Suppressor macrophage treated with lipopolysaccharide for 1 hour (primary cell): ENCODE data around the gene CD86.
A peak's percentile ranks its signal among the peaks of the same experiment; 100 is the strongest.

ENCODE experiments used
- DNase-seq, 3 donors: peaks; one replicate each; pipeline ENCODE4 v3.0.0-alpha.2; 2020 to 2022

CD86 gene

GRCh38 chr3:122060040-122060698, 5.0 kb downstream of the CD86 start:
- peak; percentile 87 to 90 (median 88) for DNase-seq

- peak; percentile 73 to 86 (median 85) for DNase-seq
Measured at GRCh38 chr3:122063908-122064307, 8.7 kb downstream of the CD86 start.

- peak; percentile 57 to 74 (median 70) for DNase-seq
Measured at GRCh38 chr3:122064326-122064725, 9.2 kb downstream of the CD86 start.

GRCh38 chr3:122066331-122067213, 11.4 kb downstream of the CD86 start:
- DNase-seq = peak in 2 of 3 donors; percentile 26 to 46

- DNase-seq = peak; percentile 53 to 81 (median 58)
Measured at GRCh38 chr3:122067214-122067550, 12.0 kb downstream of the CD86 start.

GRCh38 chr3:122067588-122068240, 12.6 kb downstream of the CD86 start:
- peak; percentile 50 to 67 (median 62) for DNase-seq

- peak; percentile 80 to 92 (median 85) for DNase-seq
Measured at GRCh38 chr3:122074621-122075265, 19.6 kb downstream of the CD86 start.

GRCh38 chr3:122076491-122077292, 21.5 kb downstream of the CD86 start:
- DNase-seq = peak; percentile 75 to 90 (median 76)

GRCh38 chr3:122077293-122078234, 22.4 kb downstream of the CD86 start:
- peak; percentile 73 to 90 (median 82) for DNase-seq

GRCh38 chr3:122078235-122078935, 23.2 kb downstream of the CD86 start:
- no peak for DNase-seq

- DNase-seq = peak in 2 of 3 donors; percentile 59 to 79
Measured at GRCh38 chr3:122079524-122080206, 24.5 kb downstream of the CD86 start.

GRCh38 chr3:122080207-122080587, 25.0 kb downstream of the CD86 start:
- no peak for DNase-seq

- DNase-seq = no peak
Measured at GRCh38 chr3:122081543-122082247, 26.5 kb downstream of the CD86 start.

GRCh38 chr3:122082357-122082756, 27.2 kb downstream of the CD86 start:
- no peak for DNase-seq

GRCh38 chr3:122084799-122085198, 29.6 kb downstream of the CD86 start:
- DNase-seq = no peak

GRCh38 chr3:122085673-122086072, 30.5 kb downstream of the CD86 start:
- peak; percentile 39 to 47 (median 41) for DNase-seq

- peak in 1 of 3 donors; percentile 64 for DNase-seq
Measured at GRCh38 chr3:122088531-122088930, 33.4 kb downstream of the CD86 start.

- peak in 2 of 3 donors; percentile 57 to 64 for DNase-seq
Measured at GRCh38 chr3:122091602-122092295, 36.6 kb downstream of the CD86 start.
